Esophagus (tissue), 2 donors: ENCODE measurements around the gene CKAP5. TPM values are rescaled to one million over a fixed set of nuclear protein-coding genes. Genes with fewer than 3 reads are reported as not detected.

ENCODE experiments used
- polyA plus RNA-seq, 2 donors: library from polyadenylated mRNA; stranded (reverse); fragments of 200-250 nt; gene quantifications; one replicate each; pipeline ENCODE4 v1.2.3, GENCODE V29; 2013
- donor health status: healthy with polysubstance abuse.
- donor health status: Bipolar disorder and iron deficiency.

CKAP5 gene
- polyA plus RNA-seq, 2 donors, result 5.0 to 13.4 TPM

Other genes starting within 250 kb of the CKAP5 start
- 1 to 10 TPM; 1.7 to 2.8 TPM for gene HARBI1, start 229.1 kb downstream of the CKAP5 start, polyA plus RNA-seq
- gene ATG13, start 228.7 kb downstream of the CKAP5 start, polyA plus RNA-seq, result 10 to 100 TPM; 20.0 to 26.5 TPM
- 10 to 100 TPM; 27.3 to 33.8 TPM for gene ARHGAP1, start 145.7 kb downstream of the CKAP5 start, polyA plus RNA-seq
- gene ZNF408, start 145.2 kb downstream of the CKAP5 start, polyA plus RNA-seq, result 1 to 10 TPM; 7.8 to 8.1 TPM
- under 1 TPM in 1 of 2 donors, not detected in 1; 0.04 TPM for gene F2, start 127.1 kb downstream of the CKAP5 start, polyA plus RNA-seq
- gene LRP4, start 72.3 kb upstream of the CKAP5 start, polyA plus RNA-seq, result 1 to 10 TPM; 2.6 to 8.2 TPM
- 10 to 100 TPM in 1 of 2 donors, 1 to 10 TPM in 1; 8.3 to 13.0 TPM for gene CSTPP1, start 90.5 kb upstream of the CKAP5 start, polyA plus RNA-seq